WERI-Rb-1 (cell line): ENCODE measurements around the gene EYA2.

Experiments
- DNase-seq: peaks from one replicate; pipeline ENCODE4 v3.0.0-alpha.2; 2020
- H3K27ac ChIP-seq: fragments of 250-450 bp; sonication (Bioruptor Pico); 2 replicates; pipeline ENCODE4 v1.5.1; 2020; ENCODE audit warnings: mild to moderate bottlenecking, moderate library complexity
- H3K27me3 ChIP-seq: fragments of 250-450 bp; sonication (Bioruptor Pico); 2 replicates; pipeline ENCODE4 v1.5.1; 2021; ENCODE audit warnings: mild to moderate bottlenecking, low read depth, moderate library complexity; ENCODE audit not compliant: insufficient read depth, severe bottlenecking
- H3K36me3 ChIP-seq: fragments of 250-450 bp; sonication (Bioruptor Pico); 2 replicates; pipeline ENCODE4 v1.5.1; 2020; ENCODE audit warnings: mild to moderate bottlenecking, moderate library complexity
- H3K4me3 ChIP-seq: 2 replicates; pipeline ENCODE4 v1.5.1; 2011; ENCODE audit warnings: low read depth, mild to moderate bottlenecking, control low read depth, low read length
- H3K9me3 ChIP-seq: fragments of 250-450 bp; sonication (Bioruptor Pico); 2 replicates; pipeline ENCODE4 v1.5.1; 2021; ENCODE audit warnings: mild to moderate bottlenecking, moderate library complexity; ENCODE audit not compliant: severe bottlenecking
- TF ChIP-seq, protein P1 (sequence below): IDR thresholded peaks from 2 replicates; pipeline ENCODE4 v1.5.1; 2011; ENCODE audit warnings: low read depth, mild to moderate bottlenecking, control low read depth, inconsistent platforms, low read length

The EYA2 gene

GRCh38 chr20:47113362-47114109, 218.9 kb downstream of the EYA2 start:
- TF ChIP-seq, protein P1, sequence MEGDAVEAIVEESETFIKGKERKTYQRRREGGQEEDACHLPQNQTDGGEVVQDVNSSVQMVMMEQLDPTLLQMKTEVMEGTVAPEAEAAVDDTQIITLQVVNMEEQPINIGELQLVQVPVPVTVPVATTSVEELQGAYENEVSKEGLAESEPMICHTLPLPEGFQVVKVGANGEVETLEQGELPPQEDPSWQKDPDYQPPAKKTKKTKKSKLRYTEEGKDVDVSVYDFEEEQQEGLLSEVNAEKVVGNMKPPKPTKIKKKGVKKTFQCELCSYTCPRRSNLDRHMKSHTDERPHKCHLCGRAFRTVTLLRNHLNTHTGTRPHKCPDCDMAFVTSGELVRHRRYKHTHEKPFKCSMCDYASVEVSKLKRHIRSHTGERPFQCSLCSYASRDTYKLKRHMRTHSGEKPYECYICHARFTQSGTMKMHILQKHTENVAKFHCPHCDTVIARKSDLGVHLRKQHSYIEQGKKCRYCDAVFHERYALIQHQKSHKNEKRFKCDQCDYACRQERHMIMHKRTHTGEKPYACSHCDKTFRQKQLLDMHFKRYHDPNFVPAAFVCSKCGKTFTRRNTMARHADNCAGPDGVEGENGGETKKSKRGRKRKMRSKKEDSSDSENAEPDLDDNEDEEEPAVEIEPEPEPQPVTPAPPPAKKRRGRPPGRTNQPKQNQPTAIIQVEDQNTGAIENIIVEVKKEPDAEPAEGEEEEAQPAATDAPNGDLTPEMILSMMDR: no peak
- no peaks in the 10 kb centered on the region for H3K27me3 ChIP-seq
- H3K4me3 ChIP-seq: no peak overlapping the region
- DNase-seq: no peak
- H3K9me3 ChIP-seq: peaks cover 4% of the 10 kb centered on the region
- no peak overlapping the region for H3K27ac ChIP-seq
- H3K36me3 ChIP-seq: peaks cover 54% of the 10 kb centered on the region

- Histone ChIP-seq H3K36me3 (peaks cover 45% of the 10 kb centered on the region), H3K27ac (no peak overlapping the region), H3K4me3 (no peak overlapping the region), H3K9me3 (peaks cover under 1% of the 10 kb centered on the region), H3K27me3 (no peaks in the 10 kb centered on the region)
- DNase-seq: no peak
- TF ChIP-seq, protein P1: no peak
These were observed 221.1 kb downstream of the EYA2 start for GRCh38 chr20:47115694-47116093.

DNA sequence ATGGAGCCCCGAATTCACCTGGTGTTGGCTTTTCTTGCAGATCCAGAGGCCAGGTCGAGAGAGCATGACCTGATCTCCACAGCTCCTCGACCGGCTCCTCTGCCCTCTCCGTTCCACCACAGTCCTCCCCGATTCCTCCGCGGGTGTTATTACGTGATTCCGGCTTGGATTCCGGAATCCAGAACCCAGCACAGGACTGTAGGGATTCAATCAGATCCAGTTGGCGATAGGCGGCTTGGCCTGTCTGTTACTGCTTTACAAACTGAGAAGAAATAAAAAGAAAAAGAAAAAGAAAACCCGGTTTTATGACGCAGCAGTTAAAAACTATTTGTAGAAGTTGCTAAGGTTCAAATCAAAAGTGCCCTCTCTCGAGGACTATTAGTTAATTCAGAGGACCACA, 222.7 kb downstream of the EYA2 start:
- peaks cover 54% of the 10 kb centered on the region for H3K36me3 ChIP-seq
- H3K27ac ChIP-seq: no peak overlapping the region; the same call in 1 of the 2 replicates
- TF ChIP-seq, protein P1: no peak
- no peaks in the 10 kb centered on the region for H3K27me3 ChIP-seq
- H3K9me3 ChIP-seq: no peaks in the 10 kb centered on the region
- no peak overlapping the region for H3K4me3 ChIP-seq
- no peak for DNase-seq

DNA sequence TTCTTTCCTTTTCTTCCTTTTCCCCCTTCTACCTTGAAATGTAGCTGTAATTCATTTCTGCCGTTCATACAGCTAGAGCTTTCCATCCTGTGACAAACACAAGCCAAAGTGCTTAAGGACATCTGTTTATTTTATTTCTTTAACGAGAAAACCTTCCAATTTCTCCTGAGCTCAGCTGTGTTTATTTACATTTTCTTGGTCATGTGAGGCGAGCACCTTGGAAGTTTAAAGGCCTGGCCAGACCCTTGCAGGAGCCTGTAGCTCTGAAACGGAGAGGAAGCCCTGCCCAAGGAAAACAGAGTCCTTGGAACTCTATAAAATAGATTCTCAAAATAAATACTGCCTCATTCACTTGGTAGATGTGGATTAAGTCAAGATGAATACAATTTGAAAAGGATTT, 223.1 kb downstream of the EYA2 start:
- TF ChIP-seq, protein P1: no peak
- Histone ChIP-seq H3K36me3 (peaks cover 58% of the 10 kb centered on the region), H3K4me3 (no peak overlapping the region), H3K27me3 (no peaks in the 10 kb centered on the region), H3K27ac (no peak overlapping the region; the same call in 1 of the 2 replicates), H3K9me3 (no peaks in the 10 kb centered on the region)
- DNase-seq: no peak

GRCh38 chr20:47118206-47118605, 223.6 kb downstream of the EYA2 start:
- Histone ChIP-seq H3K36me3 (peaks cover 55% of the 10 kb centered on the region), H3K27ac (no peak overlapping the region), H3K27me3 (no peaks in the 10 kb centered on the region), H3K4me3 (no peak overlapping the region), H3K9me3 (no peaks in the 10 kb centered on the region)
- TF ChIP-seq, protein P1: no peak
- DNase-seq: no peak

GRCh38 chr20:47118641-47119040, 224.0 kb downstream of the EYA2 start:
- Histone ChIP-seq H3K27me3 (no peaks in the 10 kb centered on the region), H3K9me3 (no peaks in the 10 kb centered on the region), H3K36me3 (peaks cover 51% of the 10 kb centered on the region), H3K27ac (no peak overlapping the region), H3K4me3 (no peak overlapping the region)
- TF ChIP-seq, protein P1: no peak
- DNase-seq: no peak
